H1 (cell line): Measurements from ENCODE around the gene TYK2. TPM values are rescaled to one million over a fixed set of nuclear protein-coding genes. Genes with fewer than 3 reads are reported as not detected.

Experiments used
- ATF2 ChIP-seq: IDR thresholded peaks from 2 replicates; pipeline ENCODE4 v1.6.1; 2012; ENCODE audit warnings: low read length, inconsistent platforms
- E2F6 ChIP-seq: IDR thresholded peaks from 2 replicates; pipeline ENCODE4 v1.6.1; 2012; ENCODE audit warnings: inconsistent platforms
- KDM1A ChIP-seq: fragments of 200-600, 300-600 bp; sonication (generic); IDR thresholded peaks from 2 replicates; pipeline ENCODE4 v1.7.1; 2016; ENCODE audit warnings: mild to moderate bottlenecking, low read length, borderline replicate concordance
- RAD21 ChIP-seq, 2 experiments: IDR thresholded peaks in 1 of 2; conservative IDR thresholded peaks in 1 of 2; 2 replicates each; pipeline ENCODE4 v1.6.1; 2011; ENCODE audit warnings: low read depth in 2 of 2, low read length in 2 of 2, improper control_type of control experiment in 1 of 2, inconsistent platforms in 1 of 2, mild to moderate bottlenecking in 1 of 2, moderate library complexity in 1 of 2
- RNF2 ChIP-seq: fragments of 200-900, 300-1000 bp; sonication (generic); IDR thresholded peaks from 2 replicates; pipeline ENCODE4 v1.7.1; 2016; ENCODE audit warnings: borderline replicate concordance, low read depth, mild to moderate bottlenecking, antibody characterized with exemption, low read length; ENCODE audit not compliant: poor library complexity, severe bottlenecking; ENCODE audit errors: missing control alignments
- polyA plus RNA-seq, 7 experiments: library from polyadenylated mRNA; depleted of rRNA in 3 of 7; stranded (reverse) in 5 of 7; unstranded in 2 of 7; fragments of >200 nt in 5 of 7; fragments of 200-250 nt in 2 of 7; gene quantifications; 1 replicate in 5 of 7; 2 replicates in 1 of 7; 4 replicates in 1 of 7; pipeline versions ENCODE4 v1.2.1 to v1.2.3, GENCODE V29; 2011 to 2013; ENCODE audit warnings: missing spikeins in 2 of 7, mixed read lengths in 2 of 7
- total RNA-seq: library from RNA; stranded (reverse); fragmentation: NEBNext Ultra II Directional; extraction: Animal tissue kit (Norgen Biotek cat#: 25700); gene quantifications from 2 replicates; pipeline ENCODE4 v1.2.1, GENCODE V29; 2021

TYK2 gene
- total and polyA plus RNA-seq, 2 of the 8 experiments (the other 6 are each of a cell fraction or from before 2014, with no cell fraction given), result 32.1 to 40.8 TPM

GRCh38 chr19:10321417-10321797, 59.0 kb downstream of the TYK2 start (continued):
- TF ChIP-seq ATF2, result no peak
- no peak for TF ChIP-seq E2F6
- TF ChIP-seq RNF2, result no peak
- TF ChIP-seq KDM1A, result no peak
- TF ChIP-seq RAD21 (IDR thresholded peaks at IDR 0.05 in 1 of 2, conservative IDR thresholded peaks at IDR 0.05 in 1 of 2; ENCODE audit: low read depth in 2 of 2, low read length in 2 of 2), result no peak
